ENCODE results near the gene FHOD3. TPM values are rescaled to one million over a fixed set of nuclear protein-coding genes. Genes with fewer than 3 reads are reported as not detected.

FHOD3 gene
- total RNA-seq, 4 donors from 2014 or later = 3.5 to 40.0 (median 14.5) TPM

- 79% methylated on average over 4 of the region's 4 CpGs; no CpG with 5 or more reads in 1 of the 2 donors for WGBS, 2 donors (ENCODE audit: low coverage in 1 of 2)
- in situ Hi-C loops (cut with MboI; ENCODE audit: low pct_ligation_motif_present in 1 of 4, low pct_unique_long_range_greater_than_20kb in 1 of 4, low sequenced_read_pairs in 3 of 4) = no loop called here
- DNase-seq = no peak
- no peak for TF ChIP-seq EP300 (IDR thresholded peaks at IDR 0.05; ENCODE audit: low read depth)
- TF ChIP-seq POLR2A (IDR thresholded peaks at IDR 0.05) = no peak
- no peak for TF ChIP-seq CTCF (IDR thresholded peaks at IDR 0.05)
- TF ChIP-seq POLR2AphosphoS5 (IDR thresholded peaks at IDR 0.05) = no peak
- H3K4me1 ChIP-seq = no peaks in the 10 kb centered on the region
- no peak overlapping the region for H3K27ac ChIP-seq
- H3K36me3 ChIP-seq = no peaks in the 10 kb centered on the region
- intact Hi-C loops (cut with DNase I; ENCODE audit: low total_unique reads) = no loop called here
- H3K9me3 ChIP-seq = no peaks in the 10 kb centered on the region
- no peaks in the 10 kb centered on the region for H3K27me3 ChIP-seq
- H3K4me3 ChIP-seq = no peak overlapping the region
Observed at GRCh38 chr18:36530676-36531405, 233.3 kb downstream of the FHOD3 start.

- in situ Hi-C loops (cut with MboI; ENCODE audit: low pct_ligation_motif_present in 1 of 4, low pct_unique_long_range_greater_than_20kb in 1 of 4, low sequenced_read_pairs in 3 of 4) = no loop called here
Observed at GRCh38 chr18:36531636-36532035, 234.1 kb downstream of the FHOD3 start.

GRCh38 chr18:36532394-36532793 is 234.9 kb downstream of the FHOD3 start:
- Histone ChIP-seq H3K27ac (no peak overlapping the region), H3K4me3 (no peak overlapping the region), H3K4me1 (no peaks in the 10 kb centered on the region), H3K9me3 (no peaks in the 10 kb centered on the region), H3K36me3 (no peaks in the 10 kb centered on the region), H3K27me3 (no peaks in the 10 kb centered on the region)
- no peak for DNase-seq
- TF ChIP-seq POLR2AphosphoS5 (IDR thresholded peaks at IDR 0.05) (no peak), CTCF (IDR thresholded peaks at IDR 0.05) (no peak)
- WGBS, 2 donors (ENCODE audit: low coverage in 1 of 2) = 87% methylated on average over 5 of the region's 5 CpGs; no CpG with 5 or more reads in 1 of the 2 donors
- intact Hi-C loops (cut with DNase I; ENCODE audit: low total_unique reads) = no loop called here
- in situ Hi-C loops (cut with MboI; ENCODE audit: low pct_ligation_motif_present in 1 of 4, low pct_unique_long_range_greater_than_20kb in 1 of 4, low sequenced_read_pairs in 3 of 4) = no loop called here

More at GRCh38 chr18:36531636-36532035, 234.1 kb downstream of the FHOD3 start:
- 86 to 93% methylated on average over 3 to 7 of the region's 7 CpGs for WGBS, 2 donors (ENCODE audit: low coverage in 1 of 2)
- no peak overlapping the region for H3K27ac ChIP-seq
- no peaks in the 10 kb centered on the region for H3K9me3 ChIP-seq
- no peaks in the 10 kb centered on the region for H3K27me3 ChIP-seq
- intact Hi-C loops (cut with DNase I; ENCODE audit: low total_unique reads) = no loop called here
- no peaks in the 10 kb centered on the region for H3K4me1 ChIP-seq
- no peaks in the 10 kb centered on the region for H3K36me3 ChIP-seq
- no peak for DNase-seq
- TF ChIP-seq EP300 (IDR thresholded peaks at IDR 0.05; ENCODE audit: low read depth) (no peak), POLR2AphosphoS5 (IDR thresholded peaks at IDR 0.05) (no peak), CTCF (IDR thresholded peaks at IDR 0.05) (no peak), POLR2A (IDR thresholded peaks at IDR 0.05) (no peak)
- no peak overlapping the region for H3K4me3 ChIP-seq

GRCh38 chr18:36532815-36533214 is 235.3 kb downstream of the FHOD3 start:
- H3K9me3 ChIP-seq = no peaks in the 10 kb centered on the region
- TF ChIP-seq POLR2AphosphoS5 (IDR thresholded peaks at IDR 0.05) = no peak
- no peak for TF ChIP-seq EP300 (IDR thresholded peaks at IDR 0.05; ENCODE audit: low read depth)
- no peak for TF ChIP-seq CTCF (IDR thresholded peaks at IDR 0.05)
- no peak for TF ChIP-seq POLR2A (IDR thresholded peaks at IDR 0.05)
- 79% methylated on average over 5 of the region's 5 CpGs; no CpG with 5 or more reads in 1 of the 2 donors for WGBS, 2 donors (ENCODE audit: low coverage in 1 of 2)
- H3K36me3 ChIP-seq = no peaks in the 10 kb centered on the region
- H3K27ac ChIP-seq = no peak overlapping the region
- no peak for DNase-seq
- no peaks in the 10 kb centered on the region for H3K4me1 ChIP-seq
- no peaks in the 10 kb centered on the region for H3K27me3 ChIP-seq
- intact Hi-C loops (cut with DNase I; ENCODE audit: low total_unique reads) (no loop called here), in situ Hi-C loops (cut with MboI; ENCODE audit: low pct_ligation_motif_present in 1 of 4, low pct_unique_long_range_greater_than_20kb in 1 of 4, low sequenced_read_pairs in 3 of 4) (no loop called here)
- no peak overlapping the region for H3K4me3 ChIP-seq
